ENCODE data around the gene MRPS18A.
"Not testable (repeated sequence)": the region's sequence is repeated elsewhere in the genome, so short reads cannot be mapped to it uniquely, and the experiment has no call there.

The MRPS18A gene

DNA sequence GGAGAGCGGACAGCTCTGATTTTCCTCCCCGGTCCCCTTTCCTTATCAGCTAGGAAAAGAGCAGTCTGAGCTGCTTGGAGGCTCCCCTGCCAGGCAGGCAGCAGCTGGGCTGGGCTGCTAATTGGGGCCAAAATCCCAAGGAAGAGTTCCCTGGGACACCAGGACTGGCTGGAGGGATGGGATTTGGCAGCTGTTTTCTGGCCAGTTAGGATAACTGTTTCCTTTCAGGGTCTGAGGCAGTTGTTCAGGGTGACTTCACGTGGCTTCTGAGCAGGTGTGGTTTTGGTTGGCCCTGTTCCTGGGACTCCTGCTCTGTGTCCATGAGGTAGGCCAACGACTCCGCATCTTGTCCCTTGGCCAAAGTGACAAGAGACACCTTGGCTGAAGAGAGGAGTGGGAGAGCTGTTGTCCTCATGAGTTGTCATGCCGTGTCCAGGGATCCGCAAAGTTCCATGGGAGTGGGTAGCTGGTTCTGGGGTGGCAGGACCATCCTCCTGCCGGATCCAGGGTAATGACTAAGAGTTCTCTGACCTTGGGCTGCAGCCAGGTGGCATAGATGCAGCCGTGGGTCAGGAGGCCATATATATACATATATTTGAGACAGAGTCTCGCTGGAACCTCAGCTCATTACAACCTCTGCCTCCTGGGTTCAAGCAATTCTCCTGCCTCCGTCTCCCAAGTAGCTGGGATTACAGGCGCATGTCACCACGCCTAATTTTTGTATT lies 21.2 kb downstream of the MRPS18A start:
- no peak overlapping the region for H3K4me3 ChIP-seq
- DNase-seq (ENCODE audit: low spot score), result no peak
- no peak overlapping the region for H3K27ac ChIP-seq
- TF ChIP-seq, protein P1, sequence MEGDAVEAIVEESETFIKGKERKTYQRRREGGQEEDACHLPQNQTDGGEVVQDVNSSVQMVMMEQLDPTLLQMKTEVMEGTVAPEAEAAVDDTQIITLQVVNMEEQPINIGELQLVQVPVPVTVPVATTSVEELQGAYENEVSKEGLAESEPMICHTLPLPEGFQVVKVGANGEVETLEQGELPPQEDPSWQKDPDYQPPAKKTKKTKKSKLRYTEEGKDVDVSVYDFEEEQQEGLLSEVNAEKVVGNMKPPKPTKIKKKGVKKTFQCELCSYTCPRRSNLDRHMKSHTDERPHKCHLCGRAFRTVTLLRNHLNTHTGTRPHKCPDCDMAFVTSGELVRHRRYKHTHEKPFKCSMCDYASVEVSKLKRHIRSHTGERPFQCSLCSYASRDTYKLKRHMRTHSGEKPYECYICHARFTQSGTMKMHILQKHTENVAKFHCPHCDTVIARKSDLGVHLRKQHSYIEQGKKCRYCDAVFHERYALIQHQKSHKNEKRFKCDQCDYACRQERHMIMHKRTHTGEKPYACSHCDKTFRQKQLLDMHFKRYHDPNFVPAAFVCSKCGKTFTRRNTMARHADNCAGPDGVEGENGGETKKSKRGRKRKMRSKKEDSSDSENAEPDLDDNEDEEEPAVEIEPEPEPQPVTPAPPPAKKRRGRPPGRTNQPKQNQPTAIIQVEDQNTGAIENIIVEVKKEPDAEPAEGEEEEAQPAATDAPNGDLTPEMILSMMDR (IDR thresholded peaks at IDR 0.05), result no peak

DNA sequence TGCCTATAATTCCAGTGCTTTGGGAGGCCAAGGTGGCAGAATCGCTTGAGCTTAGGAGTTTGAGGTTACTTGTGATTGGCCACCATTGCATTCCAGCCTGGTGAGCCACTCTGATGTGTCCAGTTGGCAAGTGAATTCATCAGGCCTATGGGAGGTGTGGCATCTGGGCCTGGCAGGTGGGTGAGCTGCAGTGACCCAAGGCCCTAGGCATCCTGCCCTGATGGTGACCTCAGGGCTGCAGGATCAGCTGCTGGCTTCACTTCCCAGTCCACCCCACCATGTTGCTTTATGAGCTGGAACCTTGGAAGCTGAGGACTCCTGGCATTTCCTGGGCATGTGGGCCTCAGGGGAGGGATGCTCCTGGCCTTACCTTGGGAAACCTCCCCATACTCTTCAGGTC lies 22.2 kb downstream of the MRPS18A start:
- Histone ChIP-seq H3K4me3 (no peak overlapping the region), H3K27ac (no peak overlapping the region)
- TF ChIP-seq, protein P1 (IDR thresholded peaks at IDR 0.05), result no peak
- DNase-seq (ENCODE audit: low spot score), result no peak

DNA sequence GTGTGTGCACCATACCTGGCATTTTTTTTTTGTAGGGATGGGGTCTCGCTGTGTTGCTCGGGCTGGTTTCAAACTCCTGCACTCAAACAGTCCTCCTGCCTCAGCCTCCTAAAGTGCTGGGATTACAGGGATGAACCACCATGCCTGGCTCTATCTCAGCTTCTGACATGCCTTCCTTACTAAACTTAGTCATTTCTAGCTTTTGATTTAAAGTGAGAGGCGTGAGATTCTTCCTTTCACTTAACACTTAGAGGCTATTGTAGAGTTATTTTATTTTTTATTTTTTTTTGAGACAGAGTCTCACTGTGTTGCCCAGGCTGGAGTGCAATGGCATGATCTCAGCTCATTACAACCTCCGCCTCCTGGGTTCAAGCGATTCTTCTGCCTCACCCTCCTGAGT lies 24.6 kb downstream of the MRPS18A start:
- H3K4me3 ChIP-seq; H3K27ac ChIP-seq; DNase-seq (ENCODE audit: low spot score): not testable (repeated sequence)

DNA sequence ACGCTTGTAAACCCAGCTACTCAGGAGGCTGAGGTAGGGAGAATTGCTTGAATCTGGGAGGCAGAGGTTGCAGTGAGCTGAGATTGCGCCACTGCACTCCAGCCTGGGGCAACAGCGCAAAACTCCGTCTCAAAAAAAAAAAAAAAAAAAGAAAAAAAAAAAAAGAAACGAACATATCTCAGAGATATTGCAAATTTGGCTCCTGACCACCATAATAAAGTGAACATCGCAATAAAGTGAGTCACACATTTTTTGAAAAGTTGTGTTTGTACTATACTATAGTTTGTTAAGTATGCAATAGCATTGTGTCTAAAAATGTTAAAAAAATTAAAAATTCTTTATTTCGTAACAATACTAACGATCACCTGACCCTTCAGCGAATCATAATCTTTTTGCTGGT lies 29.4 kb downstream of the MRPS18A start:
- DNase-seq (ENCODE audit: low spot score), result no peak
- Histone ChIP-seq H3K4me3 (no peak overlapping the region), H3K27ac (no peak overlapping the region)
- TF ChIP-seq, protein P1 (IDR thresholded peaks at IDR 0.05), result no peak

DNA sequence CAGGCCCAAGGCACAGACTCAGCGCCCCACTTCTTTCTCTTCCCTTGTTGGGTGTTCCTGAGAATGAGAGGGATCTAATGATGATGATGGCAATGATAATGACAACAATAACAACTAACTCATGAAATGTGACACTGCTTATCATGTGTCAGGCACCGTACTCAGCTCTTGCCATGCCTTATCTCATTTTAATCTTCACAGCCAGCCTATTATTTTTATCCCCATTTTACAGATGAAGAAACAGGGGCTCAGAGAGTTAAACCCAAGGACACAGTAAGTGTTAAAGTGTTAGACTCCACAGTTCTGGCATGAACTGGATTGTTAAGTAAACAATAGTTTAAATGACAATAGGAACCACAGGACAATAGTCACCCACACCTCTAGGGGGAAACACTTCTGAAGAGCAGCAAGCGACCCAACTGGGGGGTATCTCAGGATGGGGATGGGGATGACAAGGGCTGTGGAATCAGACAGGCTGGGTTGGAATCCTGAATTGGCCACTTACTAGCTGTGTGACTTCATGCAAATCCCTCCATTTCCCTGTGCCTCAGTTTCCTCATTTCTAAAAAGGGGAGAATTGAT lies 30.3 kb downstream of the MRPS18A start:
- no peak for DNase-seq (ENCODE audit: low spot score)
- Histone ChIP-seq H3K4me3 (no peak overlapping the region), H3K27ac (no peak overlapping the region)
- TF ChIP-seq, protein P1 (IDR thresholded peaks at IDR 0.05), result no peak

DNA sequence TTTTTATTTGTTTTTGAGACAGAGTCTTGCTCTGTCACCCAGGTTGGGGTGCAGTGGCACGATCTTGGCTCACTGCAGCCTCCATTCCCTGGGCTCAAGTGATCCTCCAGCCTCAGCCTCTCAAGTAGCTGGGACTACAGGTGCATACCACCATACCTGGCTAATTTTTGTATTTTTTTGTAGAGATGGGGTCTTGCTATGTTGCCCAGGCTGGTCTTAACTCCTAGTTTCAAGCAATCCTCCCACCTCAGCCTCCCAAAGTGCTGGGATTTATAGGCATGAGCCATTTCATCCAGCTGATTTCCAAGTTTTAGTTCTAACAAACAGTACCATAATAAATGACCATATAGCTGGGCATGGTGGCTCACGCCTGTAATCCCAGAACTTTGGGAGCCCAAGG lies 34.8 kb downstream of the MRPS18A start:
- not testable (repeated sequence) for H3K27ac ChIP-seq; H3K4me3 ChIP-seq; DNase-seq (ENCODE audit: low spot score)

DNA sequence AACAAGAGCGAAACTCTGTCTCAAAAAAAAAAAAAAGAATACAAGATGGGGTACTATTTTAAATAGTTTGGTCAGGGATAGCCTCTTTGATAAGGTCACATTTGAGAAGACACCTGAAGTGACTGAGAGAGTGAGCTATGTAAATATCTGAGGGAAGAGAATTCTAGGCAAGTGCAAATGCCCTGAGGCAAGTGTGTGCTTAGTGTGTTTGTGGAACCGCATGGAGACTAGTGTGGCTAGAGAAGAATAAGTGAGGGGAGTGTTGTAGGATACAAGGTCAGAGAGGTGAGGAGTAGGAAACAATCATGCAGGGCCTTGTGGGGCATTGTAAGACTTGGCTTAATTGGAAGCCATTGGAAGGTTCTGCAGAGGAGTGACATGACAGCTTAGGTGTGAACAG lies 39.3 kb downstream of the MRPS18A start:
- TF ChIP-seq, protein P1 (IDR thresholded peaks at IDR 0.05), result no peak
- no peak for DNase-seq (ENCODE audit: low spot score)
- no peak overlapping the region for H3K4me3 ChIP-seq
- H3K27ac ChIP-seq, result no peak overlapping the region

DNA sequence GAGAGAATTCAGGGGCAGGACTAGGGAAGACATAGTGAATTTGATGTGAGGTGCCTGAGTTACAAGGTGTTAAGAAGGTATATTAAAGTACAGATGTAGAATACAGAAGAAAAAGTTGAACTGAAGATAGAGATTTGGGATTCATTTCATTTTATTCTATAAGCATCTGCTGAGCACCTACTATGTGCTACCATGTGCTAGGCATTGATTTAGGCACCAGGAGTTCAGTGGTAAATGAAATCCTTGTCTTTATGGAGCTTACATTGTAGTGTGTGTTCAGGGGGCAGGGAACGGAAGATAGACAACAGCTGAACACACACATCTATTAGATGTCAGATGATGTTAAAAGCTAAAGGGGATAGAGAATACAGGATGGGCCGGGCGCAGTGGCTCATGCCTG lies 40.0 kb downstream of the MRPS18A start:
- no peak for DNase-seq (ENCODE audit: low spot score)
- TF ChIP-seq, protein P1 (IDR thresholded peaks at IDR 0.05), result no peak
- Histone ChIP-seq H3K4me3 (no peak overlapping the region), H3K27ac (no peak overlapping the region)

All from coronary artery (tissue), 2 donors.